K562 (cell line): ENCODE measurements around the gene GDF2. TPM values are rescaled to one million over a fixed set of nuclear protein-coding genes. Genes with fewer than 3 reads are reported as not detected.

Experiments
- ATAC-seq: fragments of 200-7000 bp; cut with Tn5 transposase; 3 replicates; pipeline ENCODE4 v1.9.1; 2020; ENCODE audit warnings: moderate library complexity
- BruUV-seq: library from RNA; stranded (reverse); fragments of 400-500 nt; replicated peaks from 2 replicates; lab custom pipeline; 2021; lab: Mats Ljungman, UMichigan
- CTCF ChIA-PET: fragments of 300-600 bp; formaldehyde crosslinking; extraction: SDS; loops from one replicate; lab custom pipeline; 2021; ENCODE audit warnings: low intra/inter-chr PET ratio; lab: Yijun Ruan, JAX
- POLR2A ChIA-PET: fragments of 300-600, 350-650 bp; sonication (Branson Sonifier 250); formaldehyde crosslinking; extraction: SDS; loops from one replicate; lab custom pipeline; 2021; ENCODE audit warnings: antibody characterized with exemption, inconsistent platforms; lab: Yijun Ruan, JAX
- DNase-seq, 4 experiments: peaks; one replicate each; pipeline versions ENCODE4 v3.0.0 to v3.0.0-alpha.2; 2011 to 2018; ENCODE audit warnings: low spot score in 3 of 4, mixed read lengths in 3 of 4; ENCODE audit errors: extremely low read depth in 1 of 4
- FAIRE-seq: peaks from 2 replicates; lab custom pipeline; 2011; peaks lifted over from hg19 to GRCh38; lab: Jason Lieb, UNC
- H2AFZ ChIP-seq: 2 replicates; pipeline ENCODE4 v1.6.0; 2011; ENCODE audit warnings: low read depth, low read length, control low read depth, inconsistent platforms
- H3K27ac ChIP-seq: fragments of 200-600 bp; 3 replicates; pipeline ENCODE4 v1.8.0; 2011; ENCODE audit warnings: low read depth, mild to moderate bottlenecking, control low read depth, inconsistent platforms, low read length, moderate library complexity, mixed read lengths; ENCODE audit errors: extremely low read depth
- H3K27me3 ChIP-seq, 2 experiments: fragments of 300-600 bp in 1 of 2; 2 replicates in 1 of 2; 3 replicates in 1 of 2; pipeline versions ENCODE4 v1.6.0 to v1.8.0; 2011; ENCODE audit warnings: inconsistent platforms in 2 of 2, low read length in 2 of 2, mild to moderate bottlenecking in 1 of 2, mixed read lengths in 1 of 2, moderate library complexity in 1 of 2; ENCODE audit not compliant: control insufficient read depth in 2 of 2, insufficient read depth in 2 of 2
- H3K36me3 ChIP-seq: fragments of 300-600 bp; 3 replicates; pipeline ENCODE4 v1.8.0; 2011; ENCODE audit warnings: mild to moderate bottlenecking, low read length, inconsistent platforms; ENCODE audit not compliant: control insufficient read depth, insufficient read depth
- H3K4me1 ChIP-seq, 2 experiments: fragments of 200-600 bp in 1 of 2; replicated peaks in 1 of 2; 2 replicates in 1 of 2; 3 replicates in 1 of 2; pipeline versions ENCODE4 v1.5.1 to v1.8.0; 2011; ENCODE audit warnings: inconsistent platforms in 2 of 2, low read length in 2 of 2, mild to moderate bottlenecking in 1 of 2, mixed read lengths in 1 of 2, moderate library complexity in 1 of 2; ENCODE audit not compliant: control insufficient read depth in 2 of 2, insufficient read depth in 2 of 2
- H3K4me2 ChIP-seq: 2 replicates; pipeline ENCODE4 v1.6.1; 2011; ENCODE audit warnings: low read length, control low read depth, inconsistent platforms, mixed read lengths; ENCODE audit not compliant: insufficient read depth
- H3K4me3 ChIP-seq: fragments of 200-600 bp; sonication (generic), shearing (Covaris generic); 2 replicates; pipeline ENCODE4 v1.5.1; 2016; ENCODE audit warnings: control low read depth, inconsistent platforms
- H3K79me2 ChIP-seq: fragments of 200-600 bp; 3 replicates; pipeline ENCODE4 v1.8.0; 2011; ENCODE audit warnings: low read length, inconsistent platforms; ENCODE audit not compliant: control insufficient read depth, insufficient read depth
- H3K9ac ChIP-seq, 2 experiments: 2 replicates each; pipeline versions ENCODE4 v1.6.0 to v1.6.1; 2011; ENCODE audit warnings: low read depth in 2 of 2, low read length in 2 of 2, control low read depth in 1 of 2, inconsistent platforms in 1 of 2, mild to moderate bottlenecking in 1 of 2, mixed read lengths in 1 of 2; ENCODE audit not compliant: insufficient read depth in 1 of 2
- H3K9me1 ChIP-seq: one replicate; pipeline ENCODE4 v1.6.0; 2011; ENCODE audit warnings: inconsistent platforms, mild to moderate bottlenecking, low read length, moderate library complexity; ENCODE audit not compliant: control insufficient read depth, insufficient read depth
- H3K9me3 ChIP-seq: replicated peaks from 2 replicates; pipeline ENCODE4 v1.5.1; 2011; ENCODE audit warnings: low read depth, low read length, inconsistent platforms; ENCODE audit not compliant: control insufficient read depth, insufficient read depth
- H4K20me1 ChIP-seq: replicated peaks from 2 replicates; pipeline ENCODE4 v1.6.1; 2011; ENCODE audit warnings: low read length, inconsistent platforms, mixed read lengths; ENCODE audit not compliant: control insufficient read depth, insufficient read depth
- DDX20 ChIP-seq: fragments of 450-650 bp; IDR thresholded peaks from 2 replicates; pipeline ENCODE4 v1.6.1; 2016; ENCODE audit warnings: missing genetic modification characterization, low read depth, mild to moderate bottlenecking, missing compliant biosample characterization, moderate library complexity
- FUS ChIP-seq: fragments of 200-400 bp; formaldehyde crosslinking; optimal IDR thresholded peaks from 2 replicates; pipeline ENCODE3; 2017; ENCODE audit warnings: low read depth, low read length
- ILK ChIP-seq: fragments of 450-650 bp; IDR thresholded peaks from 2 replicates; pipeline ENCODE4 v1.6.1; 2016; ENCODE audit warnings: missing genetic modification characterization, low read depth, mild to moderate bottlenecking, missing compliant biosample characterization, moderate library complexity, borderline replicate concordance
- THAP7 ChIP-seq: fragments of 250-450 bp; sonication (Bioruptor Pico); IDR thresholded peaks from 2 replicates; pipeline ENCODE4 v1.5.0; 2021
- ZNF316 ChIP-seq: fragments of 450-650 bp; IDR thresholded peaks from 2 replicates; pipeline ENCODE4 v1.6.1; 2016
- WGBS: fragments of 100-300 bp; shearing (Covaris generic); methylation state at CpG from one replicate; pipeline ENCODE4 v1.1.6; 2016; ENCODE audit warnings: low coverage, mixed read lengths; ENCODE audit not compliant: insufficient coverage; ENCODE audit errors: missing lambda C conversion rate; 5-methylcytosine and 5-hydroxymethylcytosine counted together
- in situ Hi-C: fragments of 300-500 bp; cut with MboI; formaldehyde crosslinking; loops from 4 replicates; pipeline ENCODE4 v1.15.0; 2018; ENCODE audit warnings: inconsistent platforms, mixed read lengths
- intact Hi-C: fragments of 100-400 bp; cut with micrococcal nuclease; formaldehyde crosslinking; loops from 2 replicates; pipeline ENCODE4 v1.14.2; 2022
- polyA plus RNA-seq, 8 experiments: library from polyadenylated mRNA; depleted of rRNA in 4 of 8; stranded (reverse) in 5 of 8; unstranded in 3 of 8; fragments of >200 nt; fragmentation: Nextera tagmentation in 2 of 8; fragmentation: Illumina TruSeq in 1 of 8; extraction: Ambion mirVana in 2 of 8; extraction: Trizol in 1 of 8; gene quantifications; 2 replicates each; pipeline versions ENCODE4 v1.2.1 to v1.2.3, GENCODE V29; 2011 to 2014; ENCODE audit warnings: inconsistent platforms in 1 of 8, missing spikeins in 1 of 8
- total RNA-seq, 7 experiments: library from RNA; depleted of rRNA in 6 of 7; stranded (reverse); fragments of >200 nt in 6 of 7; fragmentation: Illumina TruSeq in 2 of 7; extraction: Trizol in 2 of 7; gene quantifications; 2 replicates each; pipeline versions ENCODE4 v1.2.1 to v1.2.3, GENCODE V29; 2011 to 2021; ENCODE audit warnings: low replicate concordance in 1 of 7

Gene GDF2
- total and polyA plus RNA-seq, 9 of the 15 experiments (the other 6 are each of a cell fraction or from before 2014, with no cell fraction given): 0.08 to 0.58 (median 0.27) TPM; not detected in 2

GRCh38 chr10:47366181-47366631, 44.0 kb downstream of the GDF2 start (continued):
- TF ChIP-seq DDX20 (tag): no peak

GRCh38 chr10:47366731-47367460, 44.6 kb downstream of the GDF2 start:
- peaks cover 0 to 2% of the 10 kb centered on the region in 2 experiments; a peak in 1 of 5 replicates for H3K4me1 ChIP-seq
- FAIRE-seq: no peak
- ATAC-seq: no peak
- TF ChIP-seq FUS: no peak
- no peak for TF ChIP-seq THAP7 (CRISPR knock-in tag)
- TF ChIP-seq ZNF316: 0 out of 2 replicates have a peak, but pooled peaks have one; percentile 11
- no peak for TF ChIP-seq ILK (tag)
- H3K27ac ChIP-seq: no peak overlapping the region
- BruUV-seq: no TSS peak
- no peaks in the 10 kb centered on the region for H3K36me3 ChIP-seq
- DNase-seq: no peak
- no peak overlapping the region for H3K4me3 ChIP-seq
- H3K9me3 ChIP-seq: no peaks in the 10 kb centered on the region
- H3K9ac ChIP-seq: no peak overlapping the region
- CTCF ChIA-PET: no interaction called here
- WGBS: 1% methylated on average over 8 of the region's 8 CpGs
- H3K79me2 ChIP-seq: no peaks in the 10 kb centered on the region
- no peak overlapping the region for H3K4me2 ChIP-seq
- intact Hi-C loops (no loop called here), in situ Hi-C loops (no loop called here)
- H4K20me1 ChIP-seq: peaks cover 5% of the 10 kb centered on the region
- no peaks in the 10 kb centered on the region for H3K9me1 ChIP-seq
- POLR2A ChIA-PET: interaction anchor here (1.4 kb wide), 1 partner anchor 13 kb away, joined by 4 read pairs; no protein-coding TSS in a partner anchor
- H3K27me3 ChIP-seq: peaks cover 54 to 81% of the 10 kb centered on the region in 2 experiments
- no peak overlapping the region for H2AFZ ChIP-seq
